Measurements from ENCODE around the gene KNDC1.

The KNDC1 gene

DNA sequence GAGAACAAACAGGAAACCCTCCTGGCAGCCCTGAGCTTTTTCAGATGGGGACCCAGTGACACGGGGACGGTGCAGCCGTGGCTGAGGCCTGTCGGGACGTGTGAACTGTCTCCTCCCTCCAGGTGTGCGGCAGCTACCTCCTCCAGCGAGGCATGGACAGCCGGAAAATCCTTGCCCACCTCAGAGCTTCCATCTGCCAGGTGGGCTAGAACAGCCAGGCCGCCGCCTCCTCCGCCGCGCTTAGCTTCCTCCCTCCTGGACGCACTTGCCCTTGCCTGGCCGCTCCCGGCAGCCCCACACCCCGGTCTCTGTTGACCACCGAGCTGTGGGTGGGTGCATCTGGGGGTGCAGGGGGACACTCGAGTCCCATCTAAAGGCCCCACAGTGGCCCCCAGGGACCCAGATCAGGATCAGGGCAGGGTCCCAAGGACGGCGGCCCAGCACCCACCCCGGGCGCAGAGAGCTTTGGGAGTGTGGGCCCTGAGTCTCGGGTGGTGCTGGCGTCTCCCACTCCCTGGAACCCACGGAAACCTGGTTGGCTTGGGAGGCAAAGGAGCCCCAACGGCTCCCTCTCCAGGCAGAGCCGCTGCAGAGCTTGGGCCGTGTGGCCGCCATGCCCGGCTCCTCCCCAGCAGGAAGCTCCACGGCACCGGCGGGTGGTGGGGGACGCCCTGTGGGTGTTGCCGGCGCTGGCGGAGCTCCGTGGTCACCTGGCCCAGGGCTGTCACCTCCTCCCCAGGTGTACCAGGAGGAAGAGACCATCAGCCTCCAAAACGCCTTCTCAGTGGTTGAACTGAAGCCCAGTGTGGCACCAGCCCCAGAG is 37.1 kb downstream of the KNDC1 start:
- no peak for DNase-seq

DNA sequence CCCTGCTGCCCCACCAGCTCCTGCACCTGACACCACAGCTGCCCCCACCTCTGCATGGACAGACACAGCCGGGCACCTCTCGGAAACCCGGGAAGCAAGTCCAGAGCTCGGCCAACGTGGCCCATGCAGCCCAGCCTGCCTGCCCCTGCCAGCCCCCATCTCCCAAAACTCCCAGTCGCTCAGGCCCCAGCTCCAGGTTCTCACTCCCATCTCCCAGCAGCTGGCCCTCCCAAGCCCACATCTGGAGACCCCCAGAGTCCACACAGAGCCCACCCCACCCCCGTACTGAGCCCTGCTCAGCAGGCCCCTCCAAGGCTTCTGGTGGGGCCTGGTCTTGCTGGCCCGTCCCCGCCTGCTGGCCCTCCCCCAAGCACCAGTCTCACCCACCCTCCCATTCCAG is 37.8 kb downstream of the KNDC1 start:
- DNase-seq, result no peak

DNA sequence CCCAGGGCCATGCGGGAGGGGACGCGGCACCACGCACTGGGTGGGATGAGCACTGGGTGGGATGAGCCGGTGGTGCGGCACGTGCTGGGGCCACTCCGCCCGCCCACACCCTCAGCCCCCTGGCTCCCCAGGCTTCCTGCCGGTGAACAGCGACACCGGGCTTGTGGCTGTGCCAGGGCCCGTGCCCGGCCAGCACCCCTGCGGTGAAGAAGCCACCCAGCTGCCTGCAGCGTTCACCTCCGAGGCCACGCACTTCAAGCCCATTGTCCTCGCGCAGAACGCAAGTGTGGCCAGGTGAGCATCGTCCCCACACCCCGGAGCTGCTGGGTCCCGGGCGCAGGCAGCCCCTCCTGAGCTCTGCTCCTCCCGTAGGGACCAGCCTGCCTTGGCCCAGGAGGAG is 38.2 kb downstream of the KNDC1 start:
- DNase-seq, result no peak

DNA sequence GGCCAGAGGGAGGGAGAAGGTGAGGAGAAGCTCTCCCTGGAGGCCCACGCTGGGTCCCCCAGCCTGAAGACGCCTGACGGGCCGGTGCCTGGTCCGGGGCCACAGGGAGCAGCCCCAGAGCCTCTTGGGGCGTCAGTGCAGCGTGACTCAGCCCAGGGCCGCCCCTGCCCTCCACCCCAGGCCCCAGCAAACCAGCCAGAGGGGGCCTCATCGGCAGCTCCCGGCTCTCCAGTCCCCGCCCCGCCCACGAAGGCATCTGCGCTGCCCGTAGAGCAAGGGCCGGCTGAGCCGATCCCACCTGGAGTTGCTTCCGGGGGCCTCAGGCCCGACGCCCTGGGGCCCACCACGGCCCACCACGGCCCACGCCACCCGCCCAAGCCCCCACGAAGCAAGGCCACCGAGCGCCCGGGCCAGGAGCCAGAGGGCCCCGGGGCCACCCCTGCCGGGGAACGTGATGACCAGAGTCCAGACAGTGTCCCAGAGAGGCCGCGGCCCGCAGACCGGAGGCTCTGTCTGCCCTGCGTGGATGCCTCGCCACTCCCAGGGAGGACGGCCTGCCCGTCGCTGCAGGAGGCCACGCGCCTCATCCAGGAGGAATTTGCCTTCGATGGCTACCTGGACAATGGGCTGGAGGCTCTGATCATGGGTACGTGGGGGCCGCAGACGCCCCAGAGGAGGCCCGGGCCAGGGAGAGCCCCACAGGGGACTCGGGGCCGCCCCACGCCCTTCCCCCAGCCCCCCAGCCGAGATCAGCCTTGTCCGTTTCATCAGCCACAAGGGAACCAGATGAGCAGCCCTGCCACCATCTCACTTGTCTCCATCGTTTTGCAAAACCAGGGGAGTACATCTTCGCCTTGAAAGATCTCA is 38.8 kb downstream of the KNDC1 start:
- DNase-seq, result no peak

DNA sequence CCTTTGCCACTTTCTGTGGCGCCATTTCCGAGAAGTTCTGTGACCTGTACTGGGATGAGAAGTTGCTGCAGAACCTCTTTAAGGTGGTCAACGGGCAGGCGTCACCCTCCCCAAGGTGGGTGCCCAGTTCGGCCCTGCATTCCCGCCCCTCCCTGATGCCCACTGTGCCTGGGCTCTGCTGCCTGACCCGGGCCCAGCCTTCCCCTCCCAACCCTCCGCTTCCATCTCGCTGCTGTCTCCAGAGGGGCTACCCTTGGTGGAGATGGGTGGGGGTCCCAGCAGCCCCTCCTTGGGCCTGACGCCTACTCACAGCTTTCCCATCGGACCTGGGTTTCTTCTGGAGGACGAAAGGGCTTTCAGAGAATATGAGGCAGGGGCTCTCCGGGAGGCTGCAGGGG is 39.5 kb downstream of the KNDC1 start:
- DNase-seq, result no peak

DNA sequence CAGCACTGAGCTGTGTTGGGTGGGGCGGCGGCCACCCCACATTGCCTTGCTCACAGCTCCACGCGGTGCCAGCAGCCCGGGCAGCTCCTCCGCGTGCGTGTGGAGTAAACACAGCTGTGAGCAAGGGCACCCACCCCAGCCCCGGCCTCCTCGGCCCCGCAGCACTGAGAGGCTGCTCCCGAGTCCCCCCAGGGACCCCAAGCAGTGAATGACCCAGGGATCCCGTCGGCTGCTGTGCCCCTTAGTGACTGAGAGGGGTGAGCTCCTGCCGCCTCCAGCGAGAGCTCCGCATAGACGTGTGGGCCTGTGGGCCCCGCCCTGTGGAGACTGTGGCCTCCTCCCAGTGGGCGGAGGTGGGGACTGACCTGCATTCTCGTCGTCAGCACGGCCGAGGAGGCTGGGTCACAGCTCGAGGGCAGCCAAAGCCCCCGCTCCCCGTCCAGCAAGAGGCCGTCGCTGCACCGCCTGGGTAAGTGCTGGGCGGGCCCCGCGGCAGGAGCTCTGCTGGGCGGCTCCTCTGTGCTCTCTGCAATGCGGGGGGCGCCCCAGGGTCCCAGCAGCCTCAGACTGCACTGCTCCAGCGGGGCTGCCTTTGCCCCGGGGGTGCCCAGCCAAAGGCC is 40.1 kb downstream of the KNDC1 start:
- no peak for DNase-seq

DNA sequence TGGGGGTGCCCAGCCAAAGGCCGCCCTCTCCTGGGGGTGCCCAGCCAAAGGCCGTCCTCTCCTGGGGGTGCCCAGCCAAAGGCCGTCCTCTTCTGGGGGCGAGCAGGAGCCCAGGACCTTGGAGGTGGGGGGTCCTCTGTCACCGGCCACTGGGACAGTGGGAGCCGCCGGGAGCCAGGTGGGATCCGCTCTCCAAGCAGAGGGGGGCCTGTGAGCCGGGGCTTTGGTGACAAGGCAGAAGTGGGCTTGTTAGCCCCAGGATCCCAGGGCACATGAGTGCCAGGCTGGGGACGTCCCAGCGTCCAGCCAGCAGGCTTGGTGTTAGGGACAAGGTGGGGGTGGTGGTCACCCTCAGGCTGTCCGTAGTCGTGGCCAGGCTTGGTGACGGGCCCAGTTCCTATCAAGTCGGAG is 40.6 kb downstream of the KNDC1 start:
- DNase-seq, result no peak

DNA sequence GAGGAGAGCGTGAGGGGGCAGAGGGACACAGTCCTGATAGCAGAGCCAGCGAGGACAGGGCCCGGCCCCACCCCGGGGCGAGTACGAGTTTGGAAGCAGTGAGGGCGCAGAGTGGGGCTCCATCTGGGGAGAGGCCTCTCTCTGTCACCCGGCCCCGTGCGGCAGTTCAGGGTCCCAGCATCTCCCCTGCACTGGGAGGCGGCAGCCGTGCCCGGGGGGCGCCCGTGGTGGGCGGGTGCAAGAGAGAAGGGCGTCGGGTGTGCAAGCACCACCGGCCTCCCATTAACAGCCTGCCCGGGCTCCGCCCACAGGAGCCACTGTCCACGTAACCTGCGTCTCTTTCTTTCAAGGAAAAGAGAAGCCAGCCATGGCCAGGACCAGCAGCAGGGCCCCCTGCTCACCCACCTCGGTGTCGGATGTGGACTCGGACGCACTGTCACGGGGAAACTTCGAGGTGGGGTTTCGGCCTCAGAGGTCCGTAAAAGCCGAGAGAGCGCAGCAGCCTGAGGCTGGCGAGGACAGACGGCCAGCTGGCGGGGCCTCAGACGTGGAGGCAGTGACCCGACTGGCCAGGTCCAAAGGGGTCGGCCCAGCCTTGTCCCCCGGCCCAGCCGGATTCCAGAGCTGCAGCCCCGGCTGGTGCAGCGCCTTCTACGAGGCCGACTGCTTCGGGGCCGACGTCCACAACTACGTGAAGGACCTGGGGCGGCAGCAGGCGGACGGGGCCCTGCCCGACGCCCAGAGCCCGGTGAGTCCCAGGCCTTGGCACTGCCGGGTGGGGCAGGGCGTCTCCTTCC is 41.3 kb downstream of the KNDC1 start:
- no peak for DNase-seq

DNA sequence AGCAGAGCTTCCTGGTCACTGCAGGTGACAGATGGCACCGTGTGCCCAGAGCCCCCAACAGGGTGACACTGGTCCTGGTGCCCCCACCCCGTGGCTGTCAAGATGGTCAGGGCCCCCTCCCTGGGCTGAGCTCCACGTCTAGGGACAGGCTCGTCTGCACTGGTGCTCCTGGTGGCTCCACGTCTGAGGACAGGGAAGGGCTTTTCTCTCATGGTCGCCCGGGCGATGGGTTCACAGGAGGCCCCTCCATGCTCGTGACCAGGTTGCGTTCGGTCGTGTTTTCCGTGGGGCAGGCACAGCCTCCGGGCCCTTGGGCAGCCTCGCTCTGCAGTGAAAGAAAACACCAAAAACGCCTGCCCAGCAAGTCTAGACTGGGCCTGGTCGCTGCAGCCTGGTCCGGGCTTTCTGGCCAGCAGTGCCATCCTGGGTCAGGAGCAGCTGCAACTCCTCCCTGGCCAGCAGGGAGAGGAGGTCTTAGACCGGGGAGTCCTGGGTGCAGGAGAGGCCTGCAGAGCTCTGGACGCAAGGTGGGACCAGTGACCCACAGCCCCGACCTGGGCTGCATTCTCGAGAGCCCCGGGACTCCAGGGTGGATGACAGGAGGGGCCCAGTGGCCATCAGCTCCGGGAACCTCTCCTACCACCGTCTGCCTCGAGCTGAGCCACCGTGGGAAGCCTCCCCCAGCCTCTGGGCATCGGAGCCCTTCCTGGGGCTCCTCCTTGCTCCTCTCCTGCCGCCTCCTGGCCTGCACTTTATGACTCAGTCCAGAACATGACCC is 42.1 kb downstream of the KNDC1 start:
- DNase-seq, result no peak

DNA sequence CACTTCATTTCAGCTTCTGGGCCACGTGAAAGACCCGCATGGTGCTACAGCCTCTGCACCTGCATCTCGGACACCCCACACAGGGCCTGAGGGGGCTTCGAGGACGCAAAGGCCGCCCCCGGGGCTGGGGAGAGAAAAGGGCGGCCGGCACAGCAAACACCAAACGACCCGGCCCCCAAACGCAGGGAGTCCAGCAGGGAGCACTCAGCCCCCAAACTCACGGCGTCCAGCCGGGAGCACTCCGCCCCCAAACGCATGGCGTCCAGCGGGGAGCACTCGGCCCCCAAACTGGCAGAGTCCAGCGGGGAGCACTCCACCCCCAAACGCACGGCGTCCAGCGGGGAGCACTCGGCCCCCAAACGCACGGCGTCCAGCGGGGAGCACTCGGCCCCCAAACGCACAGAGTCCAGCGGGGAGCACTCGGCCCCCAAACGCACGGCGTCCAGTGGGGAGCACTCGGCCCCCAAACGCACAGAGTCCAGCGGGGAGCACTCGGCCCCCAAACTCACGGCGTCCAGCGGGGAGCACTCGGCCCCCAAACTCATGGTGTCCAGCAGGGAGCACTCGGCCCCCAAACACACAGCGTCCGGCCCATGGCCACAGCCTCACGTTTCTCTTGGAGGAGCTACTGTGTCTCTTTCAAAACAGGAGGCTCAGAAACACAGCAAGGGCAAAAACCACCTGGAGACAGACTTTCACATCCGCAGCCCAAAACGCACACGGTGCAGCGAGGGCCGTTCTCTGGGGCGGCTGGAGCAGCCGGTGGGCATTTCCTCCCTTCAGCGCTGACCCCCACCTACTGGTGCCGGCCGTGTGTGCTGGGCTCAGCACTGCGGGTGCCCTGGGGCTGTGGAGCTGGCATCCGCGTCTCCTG is 43.0 kb downstream of the KNDC1 start:
- DNase-seq, result no peak

DNA sequence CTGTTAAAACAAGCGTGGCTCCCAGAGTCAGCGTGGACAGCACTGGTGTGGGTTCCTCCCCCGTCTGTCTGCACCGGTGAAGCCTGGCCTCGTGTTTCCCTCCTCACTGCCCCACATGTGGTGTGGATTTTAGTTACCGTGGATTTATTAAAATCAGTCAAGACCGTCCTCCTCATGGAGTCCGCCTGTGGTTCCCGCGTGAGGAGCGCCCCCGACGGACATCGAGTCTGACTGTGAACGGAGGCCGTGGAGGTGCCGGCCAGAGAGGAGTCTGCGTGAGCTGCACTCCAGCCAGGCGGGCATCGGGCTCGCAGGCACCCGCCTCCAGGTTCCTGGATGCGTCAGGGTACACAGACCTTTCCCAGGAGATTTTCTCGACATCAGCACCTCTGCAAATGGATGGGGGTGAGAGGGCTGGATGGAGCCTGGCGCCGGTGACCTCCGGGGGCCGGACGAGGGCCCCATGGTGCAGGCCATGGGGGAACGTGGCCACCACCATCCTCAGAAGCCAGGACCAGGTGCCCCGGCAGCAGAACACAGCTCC is 43.7 kb downstream of the KNDC1 start:
- DNase-seq, result no peak

DNA sequence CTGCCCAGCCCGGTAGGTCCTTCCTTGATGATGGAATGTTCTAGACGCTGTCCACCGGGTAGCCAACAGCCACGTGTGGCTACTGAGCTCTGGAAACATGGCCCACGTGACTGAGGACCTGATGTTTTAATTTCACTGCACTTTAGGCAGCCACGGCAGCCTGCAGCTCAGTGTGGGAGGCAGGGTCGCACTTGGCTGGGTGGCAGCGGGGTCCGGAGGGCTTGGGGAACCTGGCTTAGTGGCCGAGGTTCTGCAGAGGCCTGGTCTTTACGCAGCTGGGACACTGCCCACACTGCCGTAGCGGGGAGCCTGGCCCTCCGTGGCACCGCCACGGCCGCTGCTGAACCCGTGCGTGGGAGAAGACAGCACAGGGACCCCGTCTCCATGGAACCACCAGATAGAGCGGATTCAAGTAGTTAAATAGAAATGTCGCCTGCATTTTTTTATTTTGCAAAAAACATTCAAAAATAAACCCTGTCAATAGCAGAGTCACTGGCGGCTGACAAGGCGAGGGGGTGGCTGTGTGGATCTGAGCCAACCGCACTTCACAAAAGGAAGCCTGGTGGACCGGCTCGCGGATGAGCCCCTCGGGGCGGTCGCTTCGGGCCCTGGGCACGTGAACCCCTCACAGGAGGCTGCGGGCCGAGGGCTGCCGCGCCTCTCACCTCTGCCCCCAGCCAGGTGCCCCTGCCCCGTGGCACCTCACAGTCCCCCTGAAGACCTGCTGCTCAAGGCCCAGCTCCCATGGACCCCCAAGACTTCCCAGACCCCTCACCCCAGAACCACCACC is 44.4 kb downstream of the KNDC1 start:
- no peak for DNase-seq

DNA sequence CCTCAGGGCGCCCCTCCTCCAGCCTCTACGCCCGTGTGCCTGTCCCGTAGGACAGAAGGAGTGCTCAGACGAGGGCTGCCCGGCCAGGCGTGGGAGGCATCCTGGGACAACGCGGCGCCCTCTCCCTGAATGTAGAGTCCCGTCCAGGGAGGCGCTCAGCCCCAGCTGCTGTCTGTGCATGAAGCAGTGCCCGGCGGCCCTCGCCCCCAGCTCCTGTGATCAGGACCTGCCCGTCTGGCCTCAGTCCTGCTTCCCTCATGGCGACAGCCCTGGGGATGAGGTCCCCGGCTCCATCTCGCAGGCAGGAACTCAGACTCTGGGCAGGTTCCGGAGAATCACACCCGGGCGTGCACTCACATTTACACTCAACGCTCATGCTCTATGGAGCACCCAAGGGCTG is 45.1 kb downstream of the KNDC1 start:
- no peak for DNase-seq

DNA sequence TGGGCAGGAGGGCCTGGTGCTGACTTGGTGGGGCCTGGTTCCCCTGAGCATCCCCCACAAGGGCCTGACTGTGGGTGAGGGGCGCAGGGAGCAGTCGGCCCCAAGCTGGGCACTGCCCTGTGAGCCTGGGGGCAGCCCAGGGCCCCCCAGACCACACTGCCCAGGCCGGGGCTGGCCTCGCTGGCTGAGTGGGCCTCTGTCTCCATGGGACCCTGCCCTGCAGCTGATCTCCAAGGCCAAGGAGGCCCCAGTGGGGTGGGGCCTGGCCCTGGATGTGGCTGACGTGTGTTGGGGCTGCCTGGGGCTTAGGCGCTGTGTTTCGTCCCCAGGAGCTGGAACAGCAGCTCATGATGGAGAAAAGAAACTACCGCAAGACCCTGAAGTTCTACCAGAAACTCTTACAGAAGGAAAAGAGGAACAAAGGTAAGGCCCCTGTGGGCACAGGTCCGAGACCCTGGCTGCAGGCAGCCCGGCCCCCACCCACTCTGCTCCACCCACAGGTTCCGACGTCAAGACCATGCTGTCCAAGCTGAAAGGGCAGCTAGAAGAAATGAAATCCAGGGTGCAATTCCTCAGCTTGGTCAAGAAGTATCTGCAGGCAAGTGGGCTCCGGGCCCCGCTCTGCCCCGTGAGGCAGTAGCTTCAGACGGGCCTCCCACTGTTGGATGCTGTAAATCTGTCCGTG is 46.5 kb downstream of the KNDC1 start:
- DNase-seq, result no peak

DNA sequence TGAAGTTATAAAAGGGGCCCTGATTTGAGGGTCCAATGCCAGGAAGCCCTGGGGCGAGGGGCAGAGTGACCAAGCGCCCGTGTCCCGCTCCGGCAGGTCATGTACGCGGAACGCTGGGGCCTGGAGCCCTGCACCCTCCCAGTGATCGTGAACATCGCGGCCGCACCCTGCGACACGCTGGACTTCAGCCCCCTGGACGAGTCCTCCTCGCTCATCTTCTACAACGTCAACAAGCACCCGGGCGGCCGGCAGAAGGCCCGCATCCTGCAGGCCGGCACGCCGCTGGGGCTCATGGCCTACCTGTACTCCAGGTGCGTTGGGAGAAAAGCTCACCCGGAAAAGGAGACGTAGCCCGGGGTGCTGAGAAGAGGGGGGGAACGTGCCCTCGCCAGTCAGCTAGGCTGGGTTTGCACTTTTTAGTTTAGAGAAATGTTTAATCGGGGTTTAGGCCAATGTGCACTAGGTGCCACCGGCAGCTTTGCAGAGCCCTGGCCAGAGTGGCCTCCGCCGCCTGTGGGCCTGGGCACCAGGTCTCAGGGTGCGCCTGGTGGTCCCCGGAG is 47.1 kb downstream of the KNDC1 start:
- no peak for DNase-seq

DNA sequence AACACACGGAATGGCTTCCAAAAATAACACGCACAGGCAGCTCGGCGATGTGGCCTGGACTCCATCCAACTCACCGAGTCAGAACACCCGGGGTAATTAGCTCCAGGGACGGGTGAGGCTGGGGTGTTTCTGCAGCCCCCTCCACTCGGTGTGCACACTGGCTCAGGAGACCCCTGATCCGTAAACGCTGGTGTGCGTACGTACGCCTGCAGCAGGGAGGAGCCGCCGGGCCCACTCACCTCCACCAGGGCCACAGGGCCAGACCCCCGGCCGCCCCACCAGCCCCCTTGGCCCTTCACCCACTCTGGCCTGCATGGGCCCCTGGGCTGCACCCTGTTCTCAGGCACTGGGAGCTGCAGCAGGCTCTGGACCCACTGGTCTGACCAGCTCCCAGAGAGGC is 47.6 kb downstream of the KNDC1 start:
- no peak for DNase-seq

DNA sequence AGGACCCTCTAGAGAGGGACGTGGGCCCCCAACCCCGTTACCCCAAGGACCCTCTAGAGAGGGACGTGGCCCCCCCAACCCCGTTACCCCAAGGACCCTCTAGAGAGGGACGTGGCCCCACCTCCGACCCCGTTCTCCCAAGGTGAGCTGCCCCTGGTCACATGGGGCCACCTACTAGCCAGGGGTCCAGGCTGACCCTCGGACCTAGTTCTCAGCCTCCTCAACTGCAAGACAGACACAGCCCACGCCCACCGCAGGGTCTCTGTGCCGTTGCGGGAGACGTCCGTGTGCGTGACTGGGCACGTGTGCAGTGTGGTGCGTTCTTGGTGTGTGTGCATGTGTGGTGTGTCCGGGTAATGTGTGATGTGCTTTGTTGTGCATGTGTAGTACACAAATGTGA is 48.4 kb downstream of the KNDC1 start:
- no peak for DNase-seq

DNA sequence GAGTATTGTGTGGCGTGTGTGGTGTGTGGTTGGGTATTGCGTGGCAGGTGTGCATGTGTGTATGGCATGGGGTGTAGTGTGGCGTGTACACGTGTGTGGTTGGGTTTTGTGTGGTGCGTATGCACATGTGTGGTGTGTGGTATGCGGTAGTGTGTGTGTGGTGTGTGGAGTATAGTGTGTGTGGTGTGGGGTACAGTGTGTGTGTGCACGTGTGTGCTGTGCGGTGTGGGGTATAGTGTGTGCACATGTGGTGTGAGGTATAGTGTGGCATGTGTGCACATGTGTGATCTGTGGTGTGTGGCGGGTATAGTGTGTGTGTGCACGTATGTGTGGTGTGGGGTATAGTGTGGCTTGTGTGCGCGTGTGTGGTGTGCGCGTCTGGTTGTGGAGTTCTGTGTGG is 49.1 kb downstream of the KNDC1 start:
- DNase-seq, result no peak

DNA sequence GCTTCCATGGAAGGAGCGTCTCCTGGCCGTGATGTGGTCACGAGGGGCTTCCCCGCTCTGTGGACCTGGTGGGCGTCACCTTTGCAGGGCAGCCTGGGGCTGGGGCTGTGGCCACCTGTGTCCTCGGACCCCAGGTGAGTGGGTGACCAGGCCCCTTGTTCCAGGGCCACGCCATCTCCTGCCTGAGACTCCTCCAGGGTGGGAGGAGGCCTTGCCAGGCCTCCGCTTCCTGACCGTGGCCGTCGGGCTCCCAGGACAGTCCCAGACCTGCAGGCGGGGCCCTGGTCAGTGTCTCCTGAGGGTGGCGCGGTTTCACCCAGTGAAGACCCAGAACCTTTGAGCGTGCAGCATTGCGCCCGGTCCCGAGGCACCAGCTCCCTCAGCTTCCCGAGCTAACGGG is 49.6 kb downstream of the KNDC1 start:
- no peak for DNase-seq
